ENCODE results near the gene VPS8. TPM values are rescaled to one million over a fixed set of nuclear protein-coding genes. Genes with fewer than 3 reads are reported as not detected.

Gene VPS8
- total and polyA plus RNA-seq, 9 of the 15 experiments (the other 6 are each of a cell fraction or from before 2014, with no cell fraction given): 7.2 to 41.0 (median 28.3) TPM

DNA sequence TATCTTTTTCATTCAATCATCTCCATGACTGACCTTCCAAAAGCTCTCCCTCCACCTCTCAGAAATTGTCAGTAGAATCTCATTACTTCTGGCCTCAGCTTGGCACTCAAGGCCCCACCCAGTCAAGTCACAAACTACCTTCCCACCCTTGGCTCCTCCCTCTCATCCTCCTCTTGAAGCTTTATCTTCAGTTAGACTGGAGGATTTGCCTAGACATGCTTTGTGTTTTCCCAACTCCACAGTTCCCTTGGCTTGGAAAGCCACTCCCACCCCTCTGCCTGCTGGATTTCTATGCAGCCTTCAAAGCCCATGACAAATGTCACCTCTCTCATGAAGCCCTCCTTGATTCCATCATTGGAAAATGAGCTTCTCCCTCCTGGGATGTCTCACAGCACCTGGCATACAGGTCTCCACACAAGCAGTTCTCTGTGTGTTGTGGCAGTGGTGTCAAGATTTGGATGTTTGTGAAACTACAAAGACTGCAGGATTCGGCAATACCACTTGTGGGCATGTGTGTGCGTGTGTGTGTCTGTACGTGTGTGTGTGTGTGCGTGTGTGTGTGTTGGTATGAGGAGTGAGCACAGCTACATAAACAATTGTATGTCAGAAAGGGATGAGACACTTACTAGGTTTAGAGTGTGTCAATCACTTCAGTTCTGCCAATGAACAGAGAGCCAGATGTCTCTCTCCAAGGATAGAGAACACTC is 45.3 kb upstream of the VPS8 start (continued):
- TF ChIP-seq, protein P1, sequence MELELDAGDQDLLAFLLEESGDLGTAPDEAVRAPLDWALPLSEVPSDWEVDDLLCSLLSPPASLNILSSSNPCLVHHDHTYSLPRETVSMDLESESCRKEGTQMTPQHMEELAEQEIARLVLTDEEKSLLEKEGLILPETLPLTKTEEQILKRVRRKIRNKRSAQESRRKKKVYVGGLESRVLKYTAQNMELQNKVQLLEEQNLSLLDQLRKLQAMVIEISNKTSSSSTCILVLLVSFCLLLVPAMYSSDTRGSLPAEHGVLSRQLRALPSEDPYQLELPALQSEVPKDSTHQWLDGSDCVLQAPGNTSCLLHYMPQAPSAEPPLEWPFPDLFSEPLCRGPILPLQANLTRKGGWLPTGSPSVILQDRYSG (tag; conservative IDR thresholded peaks at IDR 0.05; ENCODE audit: low read depth): no peak
- no peak for TF ChIP-seq CXXC5 (CRISPR knock-in tag; IDR thresholded peaks at IDR 0.05)
- TF ChIP-seq ZNF232 (CRISPR knock-in tag; IDR thresholded peaks at IDR 0.05): no peak
- no peak for TF ChIP-seq BCL6 (CRISPR knock-in tag; IDR thresholded peaks at IDR 0.05)
- TF ChIP-seq, protein P2, sequence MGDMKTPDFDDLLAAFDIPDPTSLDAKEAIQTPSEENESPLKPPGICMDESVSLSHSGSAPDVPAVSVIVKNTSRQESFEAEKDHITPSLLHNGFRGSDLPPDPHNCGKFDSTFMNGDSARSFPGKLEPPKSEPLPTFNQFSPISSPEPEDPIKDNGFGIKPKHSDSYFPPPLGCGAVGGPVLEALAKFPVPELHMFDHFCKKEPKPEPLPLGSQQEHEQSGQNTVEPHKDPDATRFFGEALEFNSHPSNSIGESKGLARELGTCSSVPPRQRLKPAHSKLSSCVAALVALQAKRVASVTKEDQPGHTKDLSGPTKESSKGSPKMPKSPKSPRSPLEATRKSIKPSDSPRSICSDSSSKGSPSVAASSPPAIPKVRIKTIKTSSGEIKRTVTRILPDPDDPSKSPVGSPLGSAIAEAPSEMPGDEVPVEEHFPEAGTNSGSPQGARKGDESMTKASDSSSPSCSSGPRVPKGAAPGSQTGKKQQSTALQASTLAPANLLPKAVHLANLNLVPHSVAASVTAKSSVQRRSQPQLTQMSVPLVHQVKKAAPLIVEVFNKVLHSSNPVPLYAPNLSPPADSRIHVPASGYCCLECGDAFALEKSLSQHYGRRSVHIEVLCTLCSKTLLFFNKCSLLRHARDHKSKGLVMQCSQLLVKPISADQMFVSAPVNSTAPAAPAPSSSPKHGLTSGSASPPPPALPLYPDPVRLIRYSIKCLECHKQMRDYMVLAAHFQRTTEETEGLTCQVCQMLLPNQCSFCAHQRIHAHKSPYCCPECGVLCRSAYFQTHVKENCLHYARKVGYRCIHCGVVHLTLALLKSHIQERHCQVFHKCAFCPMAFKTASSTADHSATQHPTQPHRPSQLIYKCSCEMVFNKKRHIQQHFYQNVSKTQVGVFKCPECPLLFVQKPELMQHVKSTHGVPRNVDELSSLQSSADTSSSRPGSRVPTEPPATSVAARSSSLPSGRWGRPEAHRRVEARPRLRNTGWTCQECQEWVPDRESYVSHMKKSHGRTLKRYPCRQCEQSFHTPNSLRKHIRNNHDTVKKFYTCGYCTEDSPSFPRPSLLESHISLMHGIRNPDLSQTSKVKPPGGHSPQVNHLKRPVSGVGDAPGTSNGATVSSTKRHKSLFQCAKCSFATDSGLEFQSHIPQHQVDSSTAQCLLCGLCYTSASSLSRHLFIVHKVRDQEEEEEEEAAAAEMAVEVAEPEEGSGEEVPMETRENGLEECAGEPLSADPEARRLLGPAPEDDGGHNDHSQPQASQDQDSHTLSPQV (IDR thresholded peaks at IDR 0.05): no peak
- TF ChIP-seq SMARCA4 (IDR thresholded peaks at IDR 0.05): peak; percentile 75
- TF ChIP-seq ZBED1 (IDR thresholded peaks at IDR 0.05): no peak
- no peak for TF ChIP-seq SMAD4 (CRISPR knock-in tag; conservative IDR thresholded peaks at IDR 0.05)
- peak; percentile 29; the same call in 1 of the 2 replicates for TF ChIP-seq NBN (IDR thresholded peaks at IDR 0.05; ENCODE audit: low read depth)
- no peak for TF ChIP-seq ZBTB1 (CRISPR knock-in tag; IDR thresholded peaks at IDR 0.05; ENCODE audit: borderline replicate concordance, low read depth)
- TF ChIP-seq, protein P3, sequence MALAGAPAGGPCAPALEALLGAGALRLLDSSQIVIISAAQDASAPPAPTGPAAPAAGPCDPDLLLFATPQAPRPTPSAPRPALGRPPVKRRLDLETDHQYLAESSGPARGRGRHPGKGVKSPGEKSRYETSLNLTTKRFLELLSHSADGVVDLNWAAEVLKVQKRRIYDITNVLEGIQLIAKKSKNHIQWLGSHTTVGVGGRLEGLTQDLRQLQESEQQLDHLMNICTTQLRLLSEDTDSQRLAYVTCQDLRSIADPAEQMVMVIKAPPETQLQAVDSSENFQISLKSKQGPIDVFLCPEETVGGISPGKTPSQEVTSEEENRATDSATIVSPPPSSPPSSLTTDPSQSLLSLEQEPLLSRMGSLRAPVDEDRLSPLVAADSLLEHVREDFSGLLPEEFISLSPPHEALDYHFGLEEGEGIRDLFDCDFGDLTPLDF (CRISPR knock-in tag; IDR thresholded peaks at IDR 0.05): no peak
- TF ChIP-seq, protein P4, sequence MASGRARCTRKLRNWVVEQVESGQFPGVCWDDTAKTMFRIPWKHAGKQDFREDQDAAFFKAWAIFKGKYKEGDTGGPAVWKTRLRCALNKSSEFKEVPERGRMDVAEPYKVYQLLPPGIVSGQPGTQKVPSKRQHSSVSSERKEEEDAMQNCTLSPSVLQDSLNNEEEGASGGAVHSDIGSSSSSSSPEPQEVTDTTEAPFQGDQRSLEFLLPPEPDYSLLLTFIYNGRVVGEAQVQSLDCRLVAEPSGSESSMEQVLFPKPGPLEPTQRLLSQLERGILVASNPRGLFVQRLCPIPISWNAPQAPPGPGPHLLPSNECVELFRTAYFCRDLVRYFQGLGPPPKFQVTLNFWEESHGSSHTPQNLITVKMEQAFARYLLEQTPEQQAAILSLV (tag; IDR thresholded peaks at IDR 0.05): no peak
- TF ChIP-seq KLF6 (CRISPR knock-in tag; IDR thresholded peaks at IDR 0.05; ENCODE audit: borderline replicate concordance): no peak
- no peak for TF ChIP-seq ZFP1 (CRISPR knock-in tag; IDR thresholded peaks at IDR 0.05)
- peak; percentile 82; the same call in 1 of the 2 replicates for TF ChIP-seq HDAC2 (IDR thresholded peaks at IDR 0.05)
- peak; percentile 8 for TF ChIP-seq PHF20 (IDR thresholded peaks at IDR 0.05; ENCODE audit: partially characterized antibody)
- TF ChIP-seq ATF7 (IDR thresholded peaks at IDR 0.05): 0 out of 2 replicates have a peak, but pooled peaks have one; percentile 10
- no peak for TF ChIP-seq HMGN3 (IDR thresholded peaks at IDR 0.05; ENCODE audit: borderline replicate concordance, extremely low read depth, insufficient read length, low read depth, low read length)
- TF ChIP-seq TSC22D4 (tag; IDR thresholded peaks at IDR 0.05): no peak
- TF ChIP-seq, protein P5, sequence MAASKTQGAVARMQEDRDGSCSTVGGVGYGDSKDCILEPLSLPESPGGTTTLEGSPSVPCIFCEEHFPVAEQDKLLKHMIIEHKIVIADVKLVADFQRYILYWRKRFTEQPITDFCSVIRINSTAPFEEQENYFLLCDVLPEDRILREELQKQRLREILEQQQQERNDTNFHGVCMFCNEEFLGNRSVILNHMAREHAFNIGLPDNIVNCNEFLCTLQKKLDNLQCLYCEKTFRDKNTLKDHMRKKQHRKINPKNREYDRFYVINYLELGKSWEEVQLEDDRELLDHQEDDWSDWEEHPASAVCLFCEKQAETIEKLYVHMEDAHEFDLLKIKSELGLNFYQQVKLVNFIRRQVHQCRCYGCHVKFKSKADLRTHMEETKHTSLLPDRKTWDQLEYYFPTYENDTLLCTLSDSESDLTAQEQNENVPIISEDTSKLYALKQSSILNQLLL (CRISPR knock-in tag; IDR thresholded peaks at IDR 0.05; ENCODE audit: borderline replicate concordance): no peak

Measured in K562 (cell line).